ENCODE data around the gene CUL5.
A peak's percentile ranks its signal among the peaks of the same experiment; 100 is the strongest.

Gene CUL5

DNA sequence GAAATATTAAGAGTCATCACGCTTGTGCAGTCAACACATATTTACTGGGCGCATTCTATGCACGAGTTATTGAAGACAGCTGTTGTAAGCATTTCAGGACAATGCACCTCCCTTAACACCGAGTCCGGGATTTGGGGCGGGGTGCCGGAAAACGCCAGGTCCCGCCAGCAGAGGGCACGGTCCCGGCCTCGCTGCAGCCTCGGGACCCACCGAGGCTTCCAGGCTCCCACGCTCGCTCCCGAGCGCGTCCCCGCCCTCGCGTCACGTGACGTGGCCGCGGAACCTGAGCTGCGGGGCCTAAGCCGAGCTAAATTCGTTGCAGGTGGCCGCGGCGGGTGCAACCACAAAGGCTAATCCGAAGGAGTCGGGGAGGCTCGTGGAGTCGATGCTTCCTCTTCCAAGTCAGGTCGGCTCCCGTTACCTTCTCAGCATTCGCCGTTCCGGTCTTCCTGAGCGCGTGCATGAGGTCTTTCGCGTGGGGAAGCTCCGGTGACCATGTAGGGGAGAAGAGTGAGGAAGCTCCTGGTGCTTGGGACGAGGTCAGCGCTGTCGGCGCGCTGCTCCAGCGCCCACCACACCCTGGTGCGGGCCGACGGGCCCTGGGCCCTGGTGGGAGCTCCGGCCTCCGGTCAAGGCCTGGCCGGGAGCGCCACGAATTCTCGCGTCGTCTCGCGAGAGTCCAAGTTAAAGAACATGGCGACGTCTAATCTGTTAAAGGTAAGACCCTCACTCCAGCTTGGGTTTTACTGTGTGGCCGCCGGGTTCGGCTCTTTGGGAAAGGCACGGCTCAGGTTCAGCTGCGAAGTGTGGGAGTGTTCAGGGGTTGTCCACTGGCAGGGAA, at the start of gene CUL5:
Gene CUL5 (plus strand): TSS at position 243 of the 841 bp plus-strand sequence. CDS start 451 bp downstream, at position 694.
- peak; percentile 85 to 88 for DNase-seq (ENCODE audit: low read depth in 2 of 2)

DNA sequence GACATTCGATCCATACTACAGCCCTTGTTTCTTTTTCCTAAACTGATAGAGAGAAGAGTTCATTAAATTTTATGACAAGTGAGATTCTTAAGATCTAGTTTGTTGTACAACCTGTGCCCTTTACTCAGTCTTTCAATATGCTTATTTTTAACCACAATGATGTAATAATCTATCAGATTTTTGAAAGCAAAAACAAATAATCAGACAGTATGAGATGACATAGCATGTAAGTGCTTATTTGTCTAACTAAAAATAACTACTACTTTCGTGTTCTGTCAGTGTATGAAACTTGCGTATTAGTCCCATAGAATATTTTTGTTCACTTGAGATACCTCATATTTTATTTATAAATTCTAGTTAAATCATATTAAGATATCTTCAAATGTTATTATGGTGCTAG, 47.2 kb upstream of the CUL5 start:
- no peak for DNase-seq (ENCODE audit: low read depth in 2 of 2)

- DNase-seq (ENCODE audit: low read depth in 2 of 2) = no peak
These were observed 46.5 kb upstream of the CUL5 start for GRCh38 chr11:107962181-107962580.

- no peak for DNase-seq (ENCODE audit: low read depth in 2 of 2)
These were observed 45.6 kb upstream of the CUL5 start for GRCh38 chr11:107963091-107963490.

- no peak for DNase-seq (ENCODE audit: low read depth in 2 of 2)
These were observed 39.5 kb upstream of the CUL5 start for GRCh38 chr11:107969219-107969618.

DNA sequence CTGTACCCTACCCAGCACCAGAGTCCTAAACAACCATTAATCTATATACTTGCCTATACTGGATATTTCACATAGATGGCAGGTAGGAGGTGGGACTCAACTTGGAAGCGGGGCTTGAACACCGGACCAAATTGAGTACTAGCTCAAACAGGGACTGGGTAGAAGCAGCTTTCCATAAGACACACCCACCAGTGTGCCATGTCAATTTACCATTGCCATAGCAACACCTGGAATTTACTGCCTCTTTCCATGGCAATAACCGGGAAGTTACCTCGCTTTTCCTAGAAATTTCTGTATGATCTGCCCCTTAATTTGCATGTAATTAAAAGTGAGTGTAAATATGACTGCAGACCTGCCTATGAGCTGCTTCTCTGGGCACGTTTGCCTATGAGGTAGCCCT, 38.6 kb upstream of the CUL5 start:
- no peak for DNase-seq (ENCODE audit: low read depth in 2 of 2)

DNA sequence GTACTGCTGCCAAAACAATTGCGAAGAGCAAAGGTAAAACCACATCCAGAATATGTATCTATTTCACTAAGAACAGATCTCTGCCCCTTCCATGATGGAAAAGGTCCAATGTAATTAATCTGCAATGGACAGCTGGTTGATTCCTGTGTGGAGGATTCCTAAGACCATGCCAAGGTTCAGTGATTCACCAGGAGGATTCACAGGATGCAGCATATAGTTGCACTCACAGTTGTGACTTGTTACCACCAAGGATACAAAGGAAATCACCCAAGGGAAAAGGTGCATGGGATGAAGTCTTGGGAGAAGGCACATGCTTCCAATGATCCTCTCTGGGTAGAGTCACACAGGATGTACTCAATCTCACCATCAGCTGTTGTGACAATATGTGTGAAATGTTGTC, 35.1 kb upstream of the CUL5 start:
- no peak for DNase-seq (ENCODE audit: low read depth in 2 of 2)

- no peak for DNase-seq (ENCODE audit: low read depth in 2 of 2)
These were observed 20.1 kb upstream of the CUL5 start for GRCh38 chr11:107988397-107989158.

DNA sequence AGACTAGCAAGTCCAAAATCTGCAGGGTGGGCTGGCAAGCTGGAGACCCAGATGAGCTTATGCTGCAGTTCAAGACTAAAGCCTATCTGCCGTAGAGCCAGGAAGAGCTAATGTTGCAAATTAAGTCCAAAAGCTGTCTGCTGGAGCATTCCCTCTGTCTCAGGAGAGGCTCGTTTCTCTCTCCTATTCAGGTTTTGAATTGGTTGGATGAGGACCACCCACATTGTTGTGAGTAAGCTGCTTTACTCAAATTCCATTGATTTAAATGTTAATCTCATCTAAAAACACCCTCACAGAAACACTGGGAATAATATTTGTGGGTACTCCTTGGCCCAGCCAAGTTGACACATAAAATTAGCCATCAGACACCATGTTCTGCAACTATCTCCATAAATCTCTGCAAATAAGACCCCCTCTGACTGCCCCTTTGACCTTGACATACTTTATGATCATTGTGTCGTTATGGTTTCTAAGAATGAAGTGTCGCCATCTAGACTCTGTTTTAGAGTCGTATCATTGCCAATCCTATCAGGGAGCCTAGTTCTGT, 16.8 kb upstream of the CUL5 start:
- no peak for DNase-seq (ENCODE audit: low read depth in 2 of 2)

GRCh38 chr11:107996006-107996776, 12.5 kb upstream of the CUL5 start:
- DNase-seq (ENCODE audit: low read depth in 2 of 2) = no peak

GRCh38 chr11:107998761-107999160, 9.9 kb upstream of the CUL5 start:
- no peak for DNase-seq (ENCODE audit: low read depth in 2 of 2)

GRCh38 chr11:107999759-108000455, 8.8 kb upstream of the CUL5 start:
- DNase-seq (ENCODE audit: low read depth in 2 of 2) = peak in 1 of 2 donors; percentile 9

- no peak for DNase-seq (ENCODE audit: low read depth in 2 of 2)
These were observed 6.2 kb upstream of the CUL5 start for GRCh38 chr11:108002476-108002875.

DNA sequence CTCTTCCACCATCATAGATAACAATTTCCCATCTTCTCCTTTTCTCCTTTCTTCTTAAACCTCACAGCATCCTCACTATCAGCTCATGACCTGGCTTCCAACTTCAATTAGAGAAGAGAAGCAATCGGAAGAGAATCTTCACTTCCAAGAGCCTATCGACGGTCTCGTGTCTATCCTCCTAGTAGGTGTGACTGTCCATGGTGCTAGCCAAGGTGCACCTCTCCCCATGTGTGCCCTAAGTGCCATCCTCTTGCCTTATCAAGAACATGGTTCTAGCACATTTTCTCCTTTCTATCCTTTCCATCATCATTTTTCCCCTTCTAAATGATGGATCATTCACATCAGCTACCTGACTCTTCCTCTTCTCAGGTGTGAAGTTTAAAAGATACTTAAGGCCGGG, 5.1 kb upstream of the CUL5 start:
- DNase-seq (ENCODE audit: low read depth in 2 of 2) = no peak

DNA sequence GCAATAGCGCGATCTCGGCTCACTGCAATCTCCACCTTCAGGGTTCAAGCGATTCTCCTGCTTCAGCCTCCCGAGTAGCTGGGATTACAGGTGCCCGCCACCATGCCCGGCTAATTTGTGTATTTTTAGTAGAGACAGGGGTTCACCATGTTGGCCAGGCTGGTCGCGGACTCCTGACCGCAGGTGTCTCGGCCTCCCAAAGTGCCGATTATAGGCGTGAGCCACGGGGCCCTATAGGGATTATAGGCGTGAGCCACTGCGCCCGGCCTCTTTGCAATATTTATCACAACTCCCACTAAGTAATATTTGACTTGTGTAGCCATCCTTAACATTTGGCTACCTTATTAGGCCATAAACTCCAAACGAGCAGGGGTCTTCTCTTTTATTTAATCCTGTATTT, 879 bp upstream of the CUL5 start:
- no peak for DNase-seq (ENCODE audit: low read depth in 2 of 2)

DNA sequence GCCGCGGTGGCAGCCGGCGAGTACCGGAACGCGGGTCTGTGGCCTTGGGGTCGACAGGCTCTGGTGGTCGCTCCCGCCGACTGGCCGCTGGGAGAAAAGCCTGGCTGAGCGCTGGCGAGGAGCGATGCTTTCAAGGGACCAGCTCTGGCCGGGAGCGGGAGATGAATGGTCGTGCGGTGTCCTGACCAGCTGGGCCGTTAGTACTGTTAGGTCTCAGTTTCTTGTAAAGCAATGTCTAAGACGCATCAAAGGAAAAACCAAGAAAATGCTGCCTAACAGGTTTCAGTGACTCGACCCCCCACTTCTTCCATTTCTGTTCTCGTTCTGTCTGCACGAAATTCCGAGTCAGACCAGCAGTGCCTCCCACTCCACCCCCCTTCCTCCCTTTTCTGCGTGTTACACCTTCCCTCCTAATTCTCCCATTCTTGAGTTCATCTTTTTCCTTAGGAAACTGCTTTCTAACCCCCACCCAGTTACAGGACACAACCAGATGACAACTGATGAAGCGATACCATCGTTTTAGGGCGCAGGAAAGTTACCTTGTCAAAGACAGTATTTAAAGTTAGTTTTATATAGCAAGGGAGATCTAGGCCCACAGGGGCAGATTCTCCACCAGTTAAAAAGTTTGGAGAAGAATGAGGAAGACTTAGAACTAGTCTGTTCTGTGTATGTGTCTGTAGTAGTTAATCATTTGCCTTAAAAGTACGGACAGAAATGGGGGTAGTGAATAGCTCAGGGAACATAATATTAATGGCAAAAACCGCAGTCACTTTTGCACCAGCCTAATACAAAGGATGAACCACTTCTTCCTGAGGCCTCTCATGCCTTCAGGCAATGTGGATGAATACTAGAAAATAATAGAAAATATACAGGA, 1.0 kb downstream of the CUL5 start:
- peak in 1 of 2 donors; percentile 3 for DNase-seq (ENCODE audit: low read depth in 2 of 2)

DNA sequence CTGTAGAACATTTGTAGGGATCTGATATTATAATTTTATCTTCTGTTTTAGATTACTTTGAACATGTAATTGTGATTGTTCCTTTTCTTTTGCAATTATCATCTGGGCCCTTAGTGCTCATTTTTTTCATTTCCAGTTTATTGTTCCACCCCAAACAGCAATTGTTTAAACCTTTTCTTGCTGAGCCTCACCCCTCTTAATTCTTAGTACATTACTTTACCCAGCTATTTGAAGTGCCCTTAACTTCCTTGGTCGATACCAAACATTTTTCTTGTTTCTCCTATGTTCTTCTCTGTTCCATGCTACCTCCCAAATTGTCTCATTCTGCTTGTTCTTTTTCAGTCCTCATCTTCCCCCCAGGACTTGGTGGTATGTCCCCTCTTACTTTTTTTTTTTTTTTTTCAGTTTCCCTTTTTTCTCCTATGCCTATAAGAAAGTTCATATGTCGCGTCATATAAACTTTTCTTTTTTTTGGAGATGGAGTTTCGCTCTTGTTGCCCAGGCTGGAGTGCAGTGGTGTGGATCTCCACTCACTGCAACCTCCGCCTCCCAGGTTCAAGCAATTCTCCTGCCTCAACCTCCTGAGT, 3.5 kb downstream of the CUL5 start:
- DNase-seq (ENCODE audit: low read depth in 2 of 2) = no peak

- DNase-seq (ENCODE audit: low read depth in 2 of 2) = no peak
These were observed 7.9 kb downstream of the CUL5 start for GRCh38 chr11:108016647-108017046.

- DNase-seq (ENCODE audit: low read depth in 2 of 2) = no peak
These were observed 10.0 kb downstream of the CUL5 start for GRCh38 chr11:108018708-108019107.
